ENCODE results near the gene PTPRN2.

GRCh38 chr7:157543276-157543675 lies 1044.3 kb downstream of the PTPRN2 start:
- TF ChIP-seq CTCF (conservative IDR thresholded peaks at IDR 0.05) (no peak), EZH2 (IDR thresholded peaks at IDR 0.05; ENCODE audit: low read depth) (no peak)

Measured in PC-9 (cell line).